ENCODE results near the gene DAP3. TPM values are rescaled to one million over a fixed set of nuclear protein-coding genes. Genes with fewer than 3 reads are reported as not detected.

The DAP3 gene
- total and polyA plus RNA-seq, 9 of the 15 experiments (the other 6 are each of a cell fraction or from before 2014, with no cell fraction given), result 155 to 484 (median 298) TPM

DNA sequence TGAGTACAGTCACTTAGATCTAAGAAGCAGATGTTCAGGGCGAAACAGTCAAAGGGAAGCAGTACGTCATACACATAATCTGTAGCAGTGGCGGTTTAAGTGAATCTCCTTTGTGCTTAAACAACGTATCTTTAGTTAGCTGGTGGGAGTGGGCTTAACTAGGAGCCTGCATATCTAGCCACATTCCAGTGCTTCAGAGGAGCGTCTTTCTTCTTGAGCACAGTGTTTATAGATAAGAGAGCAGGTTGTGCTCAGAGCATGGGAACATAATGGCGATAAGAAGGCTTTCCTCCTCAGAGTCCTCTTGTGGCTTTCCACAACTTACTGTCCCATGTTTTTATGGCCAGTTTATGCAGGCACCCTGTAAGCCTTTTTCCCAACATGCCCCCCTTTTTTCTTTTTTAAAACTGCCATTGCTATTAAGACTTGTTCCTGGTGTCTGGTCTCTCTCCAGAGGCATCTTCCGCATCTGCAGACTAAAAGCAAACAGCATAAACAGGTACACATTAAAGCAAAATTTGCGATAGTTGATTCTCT, 3.2 kb downstream of the DAP3 start (continued):
- TF ChIP-seq, protein P1, sequence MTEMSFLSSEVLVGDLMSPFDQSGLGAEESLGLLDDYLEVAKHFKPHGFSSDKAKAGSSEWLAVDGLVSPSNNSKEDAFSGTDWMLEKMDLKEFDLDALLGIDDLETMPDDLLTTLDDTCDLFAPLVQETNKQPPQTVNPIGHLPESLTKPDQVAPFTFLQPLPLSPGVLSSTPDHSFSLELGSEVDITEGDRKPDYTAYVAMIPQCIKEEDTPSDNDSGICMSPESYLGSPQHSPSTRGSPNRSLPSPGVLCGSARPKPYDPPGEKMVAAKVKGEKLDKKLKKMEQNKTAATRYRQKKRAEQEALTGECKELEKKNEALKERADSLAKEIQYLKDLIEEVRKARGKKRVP (CRISPR knock-in tag; IDR thresholded peaks at IDR 0.05), result no peak
- TF ChIP-seq, protein P2, sequence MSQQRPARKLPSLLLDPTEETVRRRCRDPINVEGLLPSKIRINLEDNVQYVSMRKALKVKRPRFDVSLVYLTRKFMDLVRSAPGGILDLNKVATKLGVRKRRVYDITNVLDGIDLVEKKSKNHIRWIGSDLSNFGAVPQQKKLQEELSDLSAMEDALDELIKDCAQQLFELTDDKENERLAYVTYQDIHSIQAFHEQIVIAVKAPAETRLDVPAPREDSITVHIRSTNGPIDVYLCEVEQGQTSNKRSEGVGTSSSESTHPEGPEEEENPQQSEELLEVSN (IDR thresholded peaks at IDR 0.05; ENCODE audit: borderline replicate concordance in 1 of 2, extremely low read depth in 1 of 2, insufficient read depth in 1 of 2, insufficient read length in 1 of 2, low read depth in 1 of 2, low read length in 1 of 2, poor library complexity in 1 of 2, severe bottlenecking in 1 of 2), result peak in 1 of 2 experiments; percentile 16
- TF ChIP-seq TCF3 (CRISPR knock-in tag; IDR thresholded peaks at IDR 0.05) (peak; percentile 90), ZNF445 (CRISPR knock-in tag; IDR thresholded peaks at IDR 0.05; ENCODE audit: low read depth) (0 out of 2 replicates have a peak, but pooled peaks have one; percentile 18), SMARCA4 (IDR thresholded peaks at IDR 0.05) (peak; percentile 69; the same call in 1 of the 2 replicates), MAFF (IDR thresholded peaks at IDR 0.05; ENCODE audit: low read length) (no peak)
- TF ChIP-seq, protein P3, sequence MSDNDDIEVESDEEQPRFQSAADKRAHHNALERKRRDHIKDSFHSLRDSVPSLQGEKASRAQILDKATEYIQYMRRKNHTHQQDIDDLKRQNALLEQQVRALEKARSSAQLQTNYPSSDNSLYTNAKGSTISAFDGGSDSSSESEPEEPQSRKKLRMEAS (CRISPR knock-in tag; IDR thresholded peaks at IDR 0.05), result peak; percentile 61; the same call in 1 of the 2 replicates

DNA sequence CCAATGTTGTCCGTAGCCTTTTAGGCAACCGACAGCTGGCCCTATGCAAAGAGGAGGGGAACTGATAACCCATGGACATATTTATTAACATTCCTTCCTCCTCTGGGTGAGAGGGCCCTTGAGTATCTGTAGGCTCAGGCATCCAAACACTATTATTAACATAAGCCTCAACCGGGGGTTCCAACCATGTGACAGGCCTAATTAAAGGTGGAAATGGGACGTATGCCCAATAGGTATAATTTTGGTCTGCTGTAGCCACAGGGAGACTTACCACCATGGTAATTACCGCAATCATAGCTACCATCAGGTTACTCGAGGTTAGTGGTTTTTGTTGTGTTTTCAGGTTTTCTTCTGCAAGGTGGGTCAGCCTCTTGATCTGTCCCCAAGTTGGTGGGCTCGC, 5.3 kb downstream of the DAP3 start:
- ChIA-PET CTCF (ENCODE audit: low intra/inter-chr PET ratio) (no interaction called here), POLR2A (interaction anchor here (0.6 to 0.7 kb wide), 3 partner anchors 12 to 1512 kb away, joined by 3 to 4 read pairs (median 3); no protein-coding TSS in a partner anchor)
- ATAC-seq, result no peak
- H3K79me2 ChIP-seq (ENCODE audit: control insufficient read depth, insufficient read depth, low read length), result peaks cover 99% of the 10 kb centered on the region
- H3K9me3 ChIP-seq (replicated peaks; ENCODE audit: control insufficient read depth, insufficient read depth, low read depth, low read length), result peaks cover 24% of the 10 kb centered on the region
- no peak overlapping the region for H3K4me2 ChIP-seq (ENCODE audit: insufficient read depth, low read length)
- no peak overlapping the region for H2AFZ ChIP-seq (ENCODE audit: low read depth, low read length)
- FAIRE-seq, result no peak
- no peaks in the 10 kb centered on the region for H3K9me1 ChIP-seq (ENCODE audit: control insufficient read depth, insufficient read depth, low read length)
- H3K4me1 ChIP-seq (replicated peaks in 1 of 2; ENCODE audit: control insufficient read depth in 2 of 2, insufficient read depth in 2 of 2, low read length in 2 of 2), result peaks cover 13 to 34% of the 10 kb centered on the region in 2 experiments; a peak in 4 of 5 replicates
- TF ChIP-seq ARHGAP35 (IDR thresholded peaks at IDR 0.05; ENCODE audit: partially characterized antibody), result no peak
- TF ChIP-seq NR4A1 (CRISPR knock-in tag; IDR thresholded peaks at IDR 0.05), result no peak
- TF ChIP-seq NR4A1 (tag; IDR thresholded peaks at IDR 0.05), result no peak
- no peak for TF ChIP-seq ZNF551 (CRISPR knock-in tag; IDR thresholded peaks at IDR 0.05)
- no peak for TF ChIP-seq HDAC8 (tag; IDR thresholded peaks at IDR 0.05)
- TF ChIP-seq, protein P4, sequence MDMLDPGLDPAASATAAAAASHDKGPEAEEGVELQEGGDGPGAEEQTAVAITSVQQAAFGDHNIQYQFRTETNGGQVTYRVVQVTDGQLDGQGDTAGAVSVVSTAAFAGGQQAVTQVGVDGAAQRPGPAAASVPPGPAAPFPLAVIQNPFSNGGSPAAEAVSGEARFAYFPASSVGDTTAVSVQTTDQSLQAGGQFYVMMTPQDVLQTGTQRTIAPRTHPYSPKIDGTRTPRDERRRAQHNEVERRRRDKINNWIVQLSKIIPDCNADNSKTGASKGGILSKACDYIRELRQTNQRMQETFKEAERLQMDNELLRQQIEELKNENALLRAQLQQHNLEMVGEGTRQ (CRISPR knock-in tag; IDR thresholded peaks at IDR 0.05), result no peak
- peak; percentile 30; the same call in 1 of the 2 replicates for TF ChIP-seq POLR2AphosphoS5 (IDR thresholded peaks at IDR 0.05; ENCODE audit: control insufficient read depth, insufficient read depth, low read depth, low read length)
- TF ChIP-seq ZNF76 (CRISPR knock-in tag; IDR thresholded peaks at IDR 0.05; ENCODE audit: borderline replicate concordance), result no peak
- H3K36me3 ChIP-seq (ENCODE audit: control insufficient read depth, insufficient read depth, low read length), result peaks cover 68% of the 10 kb centered on the region
- no peak overlapping the region for H3K4me3 ChIP-seq
- H3K27ac ChIP-seq (ENCODE audit: extremely low read depth, low read depth, low read length), result no peak overlapping the region
- no peaks in the 10 kb centered on the region for H3K27me3 ChIP-seq (ENCODE audit: control insufficient read depth in 2 of 2, insufficient read depth in 2 of 2, low read length in 2 of 2)
- no peak for DNase-seq (ENCODE audit: extremely low read depth in 1 of 4, low spot score in 3 of 4)
- 89% methylated on average over 7 of the region's 7 CpGs for WGBS (ENCODE audit: insufficient coverage, low coverage, missing lambda C conversion rate)
- H3K9ac ChIP-seq (ENCODE audit: insufficient read depth in 1 of 2, low read depth in 2 of 2, low read length in 2 of 2), result no peak overlapping the region
- H4K20me1 ChIP-seq (replicated peaks; ENCODE audit: control insufficient read depth, insufficient read depth, low read length), result no peaks in the 10 kb centered on the region
- no TSS peak for BruUV-seq (replicated peaks)
- intact Hi-C loops (cut with micrococcal nuclease), result no loop called here
- in situ Hi-C loops (cut with MboI), result no loop called here
